ENCODE measurements around the gene GJC1.
A peak's percentile ranks its signal among the peaks of the same experiment; 100 is the strongest.
"Not testable (repeated sequence)": the region's sequence is repeated elsewhere in the genome, so short reads cannot be mapped to it uniquely, and the experiment has no call there.

Gene GJC1

GRCh38 chr17:44830359-44831288, 537 bp upstream of the GJC1 start:
- no peak for DNase-seq (ENCODE audit: extremely low read depth, low read depth)
- TF ChIP-seq CTCF (IDR thresholded peaks at IDR 0.05; ENCODE audit: low read depth, low read length), result no peak

GRCh38 chr17:44828919-44829522, 1.1 kb downstream of the GJC1 start:
- no peak for DNase-seq (ENCODE audit: extremely low read depth, low read depth)
- no peak for TF ChIP-seq CTCF (IDR thresholded peaks at IDR 0.05; ENCODE audit: low read depth, low read length)

GRCh38 chr17:44827863-44828262, 2.2 kb downstream of the GJC1 start:
- TF ChIP-seq CTCF (IDR thresholded peaks at IDR 0.05; ENCODE audit: low read depth, low read length), result no peak
- no peak for DNase-seq (ENCODE audit: extremely low read depth, low read depth)

- DNase-seq (ENCODE audit: extremely low read depth, low read depth), result no peak
- TF ChIP-seq CTCF (IDR thresholded peaks at IDR 0.05; ENCODE audit: low read depth, low read length), result no peak
These were observed 3.8 kb downstream of the GJC1 start for GRCh38 chr17:44826123-44826790.

GRCh38 chr17:44825236-44825635, 4.9 kb downstream of the GJC1 start:
- DNase-seq (ENCODE audit: extremely low read depth, low read depth), result not testable (repeated sequence)

GRCh38 chr17:44820631-44821212, 9.4 kb downstream of the GJC1 start:
- TF ChIP-seq CTCF (IDR thresholded peaks at IDR 0.05; ENCODE audit: low read depth, low read length), result no peak
- DNase-seq (ENCODE audit: extremely low read depth, low read depth), result peak; percentile 45

GRCh38 chr17:44818508-44818907, 11.6 kb downstream of the GJC1 start:
- DNase-seq (ENCODE audit: extremely low read depth, low read depth), result not testable (repeated sequence)

GRCh38 chr17:44812263-44812662, 17.8 kb downstream of the GJC1 start:
- no peak for DNase-seq (ENCODE audit: extremely low read depth, low read depth)
- no peak for TF ChIP-seq CTCF (IDR thresholded peaks at IDR 0.05; ENCODE audit: low read depth, low read length)

- DNase-seq (ENCODE audit: extremely low read depth, low read depth), result not testable (repeated sequence)
These were observed 21.3 kb downstream of the GJC1 start for GRCh38 chr17:44808656-44809388.

Data from AG09319 (cell line).